Measurements from ENCODE around the gene RYR2.

GRCh38 chr1:237705462-237705861 is 663.5 kb downstream of the RYR2 start:
- TF ChIP-seq CTCF (conservative IDR thresholded peaks at IDR 0.05; ENCODE audit: low read depth, low read length) (no peak), EZH2 (IDR thresholded peaks at IDR 0.05; ENCODE audit: borderline replicate concordance, low read depth, low read length, poor library complexity, severe bottlenecking) (no peak)

Data from A673 (cell line).